DND-41 (cell line): ENCODE measurements around the gene CCRL2.

ENCODE experiments used
- ATAC-seq: fragments of 200-7000 bp; cut with Tn5 transposase; 3 replicates; pipeline ENCODE4 v1.9.1; 2021; ENCODE audit warnings: low read depth; ENCODE audit not compliant: insufficient read depth
- DNase-seq: peaks from one replicate; pipeline ENCODE4 v3.0.0-alpha.2; 2020
- H2AFZ ChIP-seq: 2 replicates; pipeline ENCODE4 v1.6.0; 2012; ENCODE audit warnings: low read depth, low read length
- H3K27ac ChIP-seq: 2 replicates; pipeline ENCODE4 v1.5.1; 2012; ENCODE audit warnings: low read length, inconsistent platforms
- H3K27me3 ChIP-seq: fragments of 200-600 bp; sonication (generic); 2 replicates; pipeline ENCODE4 v1.6.0; 2012; ENCODE audit warnings: low read length, mild to moderate bottlenecking, inconsistent platforms; ENCODE audit not compliant: insufficient read depth, poor library complexity
- H3K36me3 ChIP-seq: 2 replicates; pipeline ENCODE4 v1.5.1; 2012; ENCODE audit warnings: low read length, inconsistent platforms; ENCODE audit not compliant: insufficient read depth
- H3K4me1 ChIP-seq: 2 replicates; pipeline ENCODE4 v1.5.1; 2012; ENCODE audit warnings: mild to moderate bottlenecking, low read length; ENCODE audit not compliant: insufficient read depth
- H3K4me2 ChIP-seq: 2 replicates; pipeline ENCODE4 v1.6.0; 2012; ENCODE audit warnings: mild to moderate bottlenecking, moderate library complexity, low read length, inconsistent platforms; ENCODE audit not compliant: insufficient read depth
- H3K4me3 ChIP-seq, 2 experiments: fragments of 200-600 bp in 1 of 2; shearing (Covaris generic) in 1 of 2; 2 replicates each; pipeline ENCODE4 v1.5.1; 2012 to 2016; ENCODE audit warnings: inconsistent platforms in 2 of 2, low read length in 2 of 2, mild to moderate bottlenecking in 2 of 2, low read depth in 1 of 2, moderate library complexity in 1 of 2
- H3K79me2 ChIP-seq: 2 replicates; pipeline ENCODE4 v1.6.0; 2012; ENCODE audit warnings: low read length, inconsistent platforms; ENCODE audit not compliant: insufficient read depth
- H3K9ac ChIP-seq: 2 replicates; pipeline ENCODE4 v1.6.0; 2012; ENCODE audit warnings: low read depth, mild to moderate bottlenecking, inconsistent platforms, low read length, moderate library complexity
- H3K9me3 ChIP-seq: 2 replicates; pipeline ENCODE4 v1.5.1; 2012; ENCODE audit warnings: low read length, moderate library complexity, mild to moderate bottlenecking, inconsistent platforms; ENCODE audit not compliant: insufficient read depth, severe bottlenecking
- H4K20me1 ChIP-seq: 2 replicates; pipeline ENCODE4 v1.6.0; 2012; ENCODE audit warnings: low read length; ENCODE audit not compliant: insufficient read depth
- CTCF ChIP-seq: IDR thresholded peaks from 2 replicates; pipeline ENCODE4 v1.5.1; 2012; ENCODE audit warnings: borderline replicate concordance, low read length, moderate library complexity, mild to moderate bottlenecking; ENCODE audit not compliant: poor library complexity, severe bottlenecking; ENCODE audit errors: extremely low read depth
- EZH2 ChIP-seq: IDR thresholded peaks from 3 replicates; pipeline ENCODE4 v1.6.1; 2012; ENCODE audit warnings: borderline replicate concordance, low read depth, mild to moderate bottlenecking, moderate library complexity, low read length, inconsistent platforms; ENCODE audit not compliant: severe bottlenecking

The CCRL2 gene

DNA sequence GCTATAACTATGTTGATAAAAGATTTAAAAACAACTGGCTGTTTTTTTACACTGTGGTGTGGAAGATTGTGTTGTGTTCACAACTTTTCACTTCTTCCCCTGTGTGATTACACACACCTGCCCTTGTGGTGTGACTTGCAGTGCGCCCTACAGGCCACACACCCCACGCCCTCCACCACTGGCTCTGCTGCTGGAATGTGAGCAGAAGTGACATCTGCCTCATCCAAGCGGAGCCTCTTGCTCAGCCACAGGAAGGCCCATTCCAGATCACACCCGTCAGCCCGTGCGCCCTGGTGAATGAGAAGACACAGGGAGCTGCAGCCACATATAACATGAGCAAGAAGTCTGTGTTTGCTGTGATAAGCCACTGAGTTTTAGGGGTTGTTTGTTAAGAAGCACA is 46.2 kb upstream of the CCRL2 start:
- no peak overlapping the region for H3K9ac ChIP-seq
- no peak overlapping the region for H3K4me2 ChIP-seq
- ATAC-seq: peak; percentile 63; the same call in 2 of the 3 replicates
- H3K4me1 ChIP-seq: peaks cover 7% of the 10 kb centered on the region
- H3K9me3 ChIP-seq: no peaks in the 10 kb centered on the region
- DNase-seq: peak; percentile 26
- H2AFZ ChIP-seq: no peak overlapping the region
- TF ChIP-seq EZH2: no peak
- peak; percentile 35 for TF ChIP-seq CTCF
- H3K79me2 ChIP-seq: no peaks in the 10 kb centered on the region
- H3K27me3 ChIP-seq: no peaks in the 10 kb centered on the region
- no peaks in the 10 kb centered on the region for H3K36me3 ChIP-seq
- no peak overlapping the region for H3K4me3 ChIP-seq
- H3K27ac ChIP-seq: no peak overlapping the region
- no peaks in the 10 kb centered on the region for H4K20me1 ChIP-seq

- no peaks in the 10 kb centered on the region for H3K27me3 ChIP-seq
- no peak overlapping the region for H3K27ac ChIP-seq
- ATAC-seq (peak; percentile 58; the same call in 2 of the 3 replicates), DNase-seq (no peak)
- no peaks in the 10 kb centered on the region for H3K36me3 ChIP-seq
- TF ChIP-seq CTCF (no peak), EZH2 (no peak)
- H3K79me2 ChIP-seq: no peaks in the 10 kb centered on the region
- H3K9ac ChIP-seq: no peak overlapping the region
- H2AFZ ChIP-seq: no peak overlapping the region
- no peak overlapping the region for H3K4me2 ChIP-seq
- no peaks in the 10 kb centered on the region for H4K20me1 ChIP-seq
- no peaks in the 10 kb centered on the region for H3K9me3 ChIP-seq
- H3K4me1 ChIP-seq: peaks cover 7% of the 10 kb centered on the region
- no peak overlapping the region for H3K4me3 ChIP-seq
These were observed 45.4 kb upstream of the CCRL2 start for GRCh38 chr3:46361408-46362283.

- Histone ChIP-seq H3K4me1 (peaks cover 28% of the 10 kb centered on the region), H3K9me3 (no peaks in the 10 kb centered on the region), H3K9ac (no peak overlapping the region), H4K20me1 (no peaks in the 10 kb centered on the region), H3K4me2 (no peak overlapping the region), H3K36me3 (no peaks in the 10 kb centered on the region), H3K79me2 (no peaks in the 10 kb centered on the region), H3K4me3 (no peak overlapping the region), H3K27me3 (no peaks in the 10 kb centered on the region), H2AFZ (no peak overlapping the region), H3K27ac (no peak overlapping the region)
- ATAC-seq (no peak), DNase-seq (no peak)
- TF ChIP-seq CTCF: no peak
- no peak for TF ChIP-seq EZH2
These were observed 42.0 kb upstream of the CCRL2 start for GRCh38 chr3:46365041-46365440.
